Ascending aorta (tissue), 2 donors: Measurements from ENCODE around the gene HTR3E. TPM values are rescaled to one million over a fixed set of nuclear protein-coding genes. Genes with fewer than 3 reads are reported as not detected.
"Not testable (repeated sequence)": the region's sequence is repeated elsewhere in the genome, so short reads cannot be mapped to it uniquely, and the experiment has no call there.

ENCODE experiments used
- DNase-seq, 2 donors: peaks; one replicate each; pipeline ENCODE4 v3.0.0-alpha.2; 2019; ENCODE audit warnings: low spot score in 2 of 2
- H3K27ac ChIP-seq, 2 donors: fragments of 200-600 bp; sonication (generic); one replicate each; pipeline ENCODE4 v1.5.1; 2016 to 2017; ENCODE audit warnings: mild to moderate bottlenecking in 1 of 2
- H3K27me3 ChIP-seq: fragments of 200-600 bp; sonication (generic); one replicate; pipeline ENCODE4 v1.5.1; 2017
- H3K36me3 ChIP-seq, 2 donors: fragments of 200-600 bp; sonication (generic); one replicate each; pipeline ENCODE4 v1.5.1; 2016
- H3K4me1 ChIP-seq, 2 donors: fragments of 200-600 bp; sonication (generic); one replicate each; pipeline ENCODE4 v1.5.1; 2016 to 2017; ENCODE audit warnings: mild to moderate bottlenecking in 1 of 2
- H3K4me3 ChIP-seq, 2 donors: fragments of 200-600 bp; sonication (generic); one replicate each; pipeline ENCODE4 v1.5.1; 2016 to 2017; ENCODE audit warnings: mild to moderate bottlenecking in 1 of 2
- H3K9me3 ChIP-seq, 2 donors: fragments of 200-600 bp; sonication (generic); one replicate each; pipeline ENCODE4 v1.5.1; 2016
- intact Hi-C: fragments of 100-400 bp; cut with DNase I; formaldehyde crosslinking; loops from one replicate; pipeline ENCODE4 v1.15.1; 2023
- total RNA-seq: library from RNA; depleted of rRNA; stranded (reverse); fragments of >200 nt; gene quantifications from one replicate; pipeline ENCODE4 v1.1.0, GENCODE V29; 2016
- TF ChIP-seq, protein P1 (sequence below), 3 experiments: fragments of 200-600 bp in 2 of 3; fragments of 450-650 bp in 1 of 3; sonication (generic) in 2 of 3; IDR thresholded peaks; one replicate each; pipeline ENCODE4 v1.5.1; 2016 to 2019; ENCODE audit warnings: antibody characterized with exemption in 3 of 3, mild to moderate bottlenecking in 1 of 3, moderate library complexity in 1 of 3

The HTR3E gene
- total RNA-seq, 1 donor from 2014 or later = not detected

DNA sequence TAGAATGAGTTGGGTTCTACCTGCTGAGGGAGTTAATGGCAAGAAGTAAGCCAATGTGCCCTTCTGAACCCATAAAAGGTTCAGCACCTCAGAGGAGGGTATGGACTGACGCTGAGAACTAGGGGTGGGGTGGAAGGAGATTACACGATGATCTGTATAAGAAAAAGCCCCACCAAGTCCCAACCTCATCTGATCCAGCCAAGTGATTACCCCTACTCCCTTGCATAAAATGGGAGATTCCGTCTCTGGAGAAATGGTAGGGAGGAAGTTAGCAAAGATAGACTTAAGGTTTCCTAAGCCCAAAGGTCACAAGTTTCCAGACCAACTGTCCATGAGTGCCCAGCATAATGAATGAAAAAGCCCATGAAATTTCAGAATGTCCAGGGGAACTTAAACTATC is 51.2 kb downstream of the HTR3E start:
- Histone ChIP-seq H3K4me1 (no peaks in the 10 kb centered on the region), H3K27ac (no peak overlapping the region), H3K9me3 (no peaks in the 10 kb centered on the region), H3K27me3 (no peaks in the 10 kb centered on the region), H3K4me3 (no peak overlapping the region), H3K36me3 (peaks cover 29 to 32% of the 10 kb centered on the region in 2 donors)
- DNase-seq = no peak
- intact Hi-C loops = no loop called here
- TF ChIP-seq, protein P1, sequence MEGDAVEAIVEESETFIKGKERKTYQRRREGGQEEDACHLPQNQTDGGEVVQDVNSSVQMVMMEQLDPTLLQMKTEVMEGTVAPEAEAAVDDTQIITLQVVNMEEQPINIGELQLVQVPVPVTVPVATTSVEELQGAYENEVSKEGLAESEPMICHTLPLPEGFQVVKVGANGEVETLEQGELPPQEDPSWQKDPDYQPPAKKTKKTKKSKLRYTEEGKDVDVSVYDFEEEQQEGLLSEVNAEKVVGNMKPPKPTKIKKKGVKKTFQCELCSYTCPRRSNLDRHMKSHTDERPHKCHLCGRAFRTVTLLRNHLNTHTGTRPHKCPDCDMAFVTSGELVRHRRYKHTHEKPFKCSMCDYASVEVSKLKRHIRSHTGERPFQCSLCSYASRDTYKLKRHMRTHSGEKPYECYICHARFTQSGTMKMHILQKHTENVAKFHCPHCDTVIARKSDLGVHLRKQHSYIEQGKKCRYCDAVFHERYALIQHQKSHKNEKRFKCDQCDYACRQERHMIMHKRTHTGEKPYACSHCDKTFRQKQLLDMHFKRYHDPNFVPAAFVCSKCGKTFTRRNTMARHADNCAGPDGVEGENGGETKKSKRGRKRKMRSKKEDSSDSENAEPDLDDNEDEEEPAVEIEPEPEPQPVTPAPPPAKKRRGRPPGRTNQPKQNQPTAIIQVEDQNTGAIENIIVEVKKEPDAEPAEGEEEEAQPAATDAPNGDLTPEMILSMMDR (IDR thresholded peaks at IDR 0.05) = no peak

GRCh38 chr3:184149123-184149522 is 52.3 kb downstream of the HTR3E start:
- DNase-seq = no peak
- no peak overlapping the region for H3K27ac ChIP-seq
- TF ChIP-seq, protein P1 (IDR thresholded peaks at IDR 0.05) = no peak
- no peaks in the 10 kb centered on the region for H3K4me1 ChIP-seq
- H3K27me3 ChIP-seq = no peaks in the 10 kb centered on the region
- no peak overlapping the region for H3K4me3 ChIP-seq
- H3K36me3 ChIP-seq = peaks cover 18 to 22% of the 10 kb centered on the region in 2 donors
- no peaks in the 10 kb centered on the region for H3K9me3 ChIP-seq
- intact Hi-C loops = no loop called here

DNA sequence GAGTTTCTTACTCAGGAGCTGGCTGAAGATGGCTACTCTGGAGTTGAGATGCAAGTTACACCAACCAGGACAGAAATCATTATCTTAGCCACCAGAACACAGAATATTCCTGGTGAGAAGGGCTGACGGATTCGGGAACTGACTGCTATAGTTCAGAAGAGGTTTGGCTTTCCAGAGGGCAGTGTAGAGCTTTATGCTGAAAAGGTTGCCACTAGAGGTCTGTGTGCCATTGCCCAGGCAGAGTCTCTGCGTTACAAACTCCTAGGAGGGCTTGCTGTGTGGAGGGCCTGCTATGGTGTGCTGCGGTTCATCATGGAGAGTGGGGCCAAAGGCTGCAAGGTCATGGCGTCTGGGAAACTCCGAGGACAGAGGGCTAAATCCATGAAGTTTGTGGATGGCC is 52.9 kb downstream of the HTR3E start:
- not testable (repeated sequence) for H3K27me3 ChIP-seq, H3K27ac ChIP-seq
- intact Hi-C loops = loop anchor here (10.0 kb wide), 1 partner anchor 1055 kb away; the partner anchor contains the start of gene MCCC1

GRCh38 chr3:184154885-184155643 is 58.2 kb downstream of the HTR3E start, which contains the start of gene DVL3:
Gene DVL3, plus strand, starts transcription at chr3:184155377. Its CDS starts 259 bp downstream, at chr3:184155636.
- DNase-seq = peak in 1 of 2 donors; percentile 81
- TF ChIP-seq, protein P1 (IDR thresholded peaks at IDR 0.05) = no peak
- peaks cover 9 to 21% of the 10 kb centered on the region in 2 donors for H3K4me1 ChIP-seq
- H3K4me3 ChIP-seq = peak within 1 kb of the TSS; percentile 80 to 97
- H3K36me3 ChIP-seq = no peaks in the 10 kb centered on the region
- peak within 1 kb of the TSS; percentile 87 to 89 for H3K27ac ChIP-seq
- H3K9me3 ChIP-seq = no peaks in the 10 kb centered on the region
- intact Hi-C loops = loop anchor here (5.0 to 10.0 kb wide), 3 partner anchors 92 to 1060 kb away; partner anchors contain the start of genes ABCC5, ALG3, EEF1AKMT4 and MCCC1
- H3K27me3 ChIP-seq = no peaks in the 10 kb centered on the region

More for the DNA sequence above, 52.9 kb downstream of the HTR3E start:
- not testable (repeated sequence) for H3K9me3 ChIP-seq, DNase-seq, H3K4me1 ChIP-seq, H3K4me3 ChIP-seq
- H3K36me3 ChIP-seq = peaks cover 12 to 15% of the 10 kb centered on the region in 2 donors

GRCh38 chr3:184155644-184156521 is 59.0 kb downstream of the HTR3E start:
- peak in 1 of 2 donors; percentile 76 for DNase-seq
- intact Hi-C loops = loop anchor here (1.0 to 10.0 kb wide), 6 partner anchors 18 to 1061 kb away; partner anchors contain the start of genes ABCC5, ALG3, AP2M1 and EEF1AKMT4
- TF ChIP-seq, protein P1 (IDR thresholded peaks at IDR 0.05) = no peak
- Histone ChIP-seq H3K4me3 (peak overlapping the region; percentile 80 to 97), H3K4me1 (peaks cover 14 to 27% of the 10 kb centered on the region in 2 donors), H3K27me3 (no peaks in the 10 kb centered on the region), H3K27ac (peak overlapping the region; percentile 87 to 89), H3K9me3 (no peaks in the 10 kb centered on the region), H3K36me3 (no peaks in the 10 kb centered on the region)
